GM21381 (cell line): ENCODE measurements around the gene RNF31.

Experiments
- ATAC-seq: cut with Tn5 transposase; IDR thresholded peaks from one replicate; pipeline ENCODE4 v1.9.1; 2021; ENCODE audit warnings: mild to moderate bottlenecking, moderate library complexity; ENCODE audit not compliant: unreplicated experiment

RNF31 gene

DNA sequence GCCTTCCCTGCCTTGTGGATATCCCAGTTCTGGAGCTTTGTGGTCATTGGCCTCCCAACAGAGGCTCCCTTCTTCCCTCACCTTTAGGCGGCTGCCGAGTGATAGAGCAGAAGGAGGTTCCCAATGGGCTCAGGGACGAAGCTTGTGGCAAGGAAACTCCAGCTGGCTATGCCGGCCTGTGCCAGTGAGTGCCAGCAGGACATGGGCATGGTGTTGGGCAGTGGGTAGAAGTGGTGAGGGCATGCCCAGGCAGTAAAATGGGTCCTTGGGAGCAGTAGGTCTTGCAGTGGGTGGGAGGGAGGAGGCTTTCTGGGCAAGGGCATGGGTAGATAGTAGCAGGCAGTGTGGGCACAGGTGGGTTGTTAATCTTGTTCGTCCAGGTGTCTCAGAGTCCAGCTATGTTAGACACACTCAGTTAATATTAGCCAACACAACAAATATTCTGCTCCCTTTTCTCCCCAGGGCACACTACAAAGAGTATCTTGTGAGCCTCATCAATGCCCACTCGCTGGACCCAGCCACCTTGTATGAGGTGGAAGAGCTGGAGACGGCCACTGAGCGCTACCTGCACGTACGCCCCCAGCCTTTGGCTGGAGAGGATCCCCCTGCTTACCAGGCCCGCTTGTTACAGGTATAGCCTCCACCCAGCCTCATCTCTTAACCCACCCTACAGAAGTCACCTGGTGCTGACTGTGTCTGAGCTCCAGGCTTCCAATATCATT, 12.6 kb downstream of the RNF31 start:
- ATAC-seq = no peak

GRCh38 chr14:24160499-24160849, 13.2 kb downstream of the RNF31 start:
- ATAC-seq = no peak

- peak; percentile 83 for ATAC-seq
Measured at GRCh38 chr14:24160850-24161804, 13.8 kb downstream of the RNF31 start, which contains the start of gene IRF9. Gene IRF9, plus strand, starts transcription at chr14:24161265. Its CDS starts 880 bp downstream, at chr14:24162145.

DNA sequence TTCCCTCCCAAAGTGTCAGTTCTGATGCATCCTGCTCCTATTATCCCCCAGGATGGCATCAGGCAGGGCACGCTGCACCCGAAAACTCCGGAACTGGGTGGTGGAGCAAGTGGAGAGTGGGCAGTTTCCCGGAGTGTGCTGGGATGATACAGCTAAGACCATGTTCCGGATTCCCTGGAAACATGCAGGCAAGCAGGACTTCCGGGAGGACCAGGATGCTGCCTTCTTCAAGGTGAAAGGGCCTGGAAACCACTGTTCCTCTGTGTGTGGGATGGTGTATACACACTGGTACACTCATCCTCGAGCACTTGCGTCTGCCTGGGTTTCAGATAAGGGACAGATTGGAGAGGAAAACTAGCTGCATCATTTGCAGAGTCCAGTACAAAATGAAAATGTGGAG, 14.8 kb downstream of the RNF31 start:
- ATAC-seq = no peak

- ATAC-seq = no peak
Measured at GRCh38 chr14:24164518-24164991, 17.3 kb downstream of the RNF31 start.

GRCh38 chr14:24165785-24166184, 18.5 kb downstream of the RNF31 start:
- ATAC-seq = no peak

GRCh38 chr14:24167469-24168114, 20.3 kb downstream of the RNF31 start:
- ATAC-seq = no peak

- peak; percentile 75 for ATAC-seq
Measured at GRCh38 chr14:24171422-24172260, 24.3 kb downstream of the RNF31 start, which contains the start of gene REC8. Gene REC8, plus strand, starts transcription at chr14:24172080. Its CDS starts 473 bp downstream, at chr14:24172553.

DNA sequence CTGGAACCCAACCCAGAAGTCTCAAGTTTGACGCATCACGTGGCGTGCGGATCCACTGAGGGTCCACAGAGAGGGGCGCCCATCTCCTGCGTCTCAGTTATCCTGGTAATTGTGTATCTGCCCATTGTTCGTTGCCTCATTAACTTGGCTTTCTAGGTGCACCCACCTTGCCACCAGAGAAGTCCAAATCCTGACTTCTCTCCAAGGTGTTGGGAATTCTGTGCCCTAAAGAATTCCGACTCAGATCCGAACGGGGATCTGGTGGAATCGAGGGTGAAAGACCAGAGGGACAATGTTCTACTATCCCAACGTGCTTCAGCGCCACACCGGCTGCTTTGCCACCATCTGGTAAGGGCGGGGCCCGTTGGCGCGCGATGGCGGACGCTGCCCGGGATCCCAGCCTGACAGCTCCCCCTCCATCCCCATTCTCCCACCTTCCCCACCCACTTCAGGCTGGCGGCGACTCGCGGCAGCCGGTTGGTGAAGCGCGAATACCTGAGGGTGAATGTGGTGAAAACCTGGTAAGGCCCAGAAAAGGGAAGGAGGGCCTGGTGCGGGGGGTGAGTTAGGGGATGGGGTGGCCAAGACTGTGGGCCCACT, 25.1 kb downstream of the RNF31 start:
- no peak for ATAC-seq

- ATAC-seq = no peak
Measured at GRCh38 chr14:24172871-24173281, 25.6 kb downstream of the RNF31 start.

- no peak for ATAC-seq
Measured at GRCh38 chr14:24176599-24176998, 29.3 kb downstream of the RNF31 start.

GRCh38 chr14:24177041-24177825, 29.9 kb downstream of the RNF31 start:
- ATAC-seq = no peak

DNA sequence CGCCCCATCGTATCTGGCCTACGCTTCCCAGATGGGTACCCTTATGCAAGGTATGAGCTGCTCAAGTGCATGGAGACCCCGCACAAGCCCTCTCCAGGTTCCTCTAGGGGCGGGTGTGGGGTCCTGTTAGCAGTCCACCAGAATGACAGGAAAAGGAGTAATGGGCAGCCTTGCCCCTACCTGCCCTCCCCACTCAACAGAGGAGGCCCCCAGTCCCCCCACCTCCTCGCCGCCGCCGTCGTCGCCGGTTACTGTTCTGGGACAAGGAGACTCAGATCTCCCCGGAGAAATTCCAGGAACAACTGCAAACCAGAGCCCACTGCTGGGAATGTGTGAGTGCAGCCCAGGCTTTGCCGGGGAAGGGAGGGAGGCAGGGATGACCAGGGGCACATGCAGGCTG, 30.6 kb downstream of the RNF31 start:
- no peak for ATAC-seq

GRCh38 chr14:24178399-24179178, 31.3 kb downstream of the RNF31 start:
- no peak for ATAC-seq

DNA sequence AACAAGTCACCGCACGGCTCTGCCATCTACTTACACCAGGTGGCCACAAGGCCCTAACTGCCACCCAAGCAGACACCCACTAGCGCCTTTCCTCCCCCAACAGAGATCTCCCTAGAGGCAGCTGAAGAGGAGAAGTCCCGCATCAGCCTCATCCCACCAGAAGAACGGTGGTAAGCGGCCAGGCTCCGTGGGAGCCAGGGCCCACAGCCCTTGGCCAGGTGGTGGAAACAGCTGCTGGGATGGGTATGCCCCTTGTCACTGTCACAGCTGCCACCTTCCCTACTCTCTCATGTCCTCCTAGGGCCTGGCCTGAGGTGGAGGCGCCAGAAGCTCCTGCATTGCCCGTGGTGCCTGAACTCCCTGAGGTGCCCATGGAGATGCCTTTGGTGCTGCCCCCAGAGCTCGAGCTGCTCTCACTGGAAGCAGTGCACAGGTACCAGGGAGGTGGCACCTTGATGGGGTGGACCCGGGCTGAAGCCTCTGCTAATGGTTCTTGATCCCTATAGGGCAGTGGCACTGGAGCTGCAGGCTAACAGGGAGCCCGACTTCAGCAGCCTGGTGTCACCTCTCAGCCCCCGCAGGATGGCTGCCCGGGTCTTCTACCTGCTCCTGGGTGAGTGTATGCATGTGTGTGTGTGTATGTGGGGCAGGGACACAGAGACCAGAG, 32.1 kb downstream of the RNF31 start:
- no peak for ATAC-seq

DNA sequence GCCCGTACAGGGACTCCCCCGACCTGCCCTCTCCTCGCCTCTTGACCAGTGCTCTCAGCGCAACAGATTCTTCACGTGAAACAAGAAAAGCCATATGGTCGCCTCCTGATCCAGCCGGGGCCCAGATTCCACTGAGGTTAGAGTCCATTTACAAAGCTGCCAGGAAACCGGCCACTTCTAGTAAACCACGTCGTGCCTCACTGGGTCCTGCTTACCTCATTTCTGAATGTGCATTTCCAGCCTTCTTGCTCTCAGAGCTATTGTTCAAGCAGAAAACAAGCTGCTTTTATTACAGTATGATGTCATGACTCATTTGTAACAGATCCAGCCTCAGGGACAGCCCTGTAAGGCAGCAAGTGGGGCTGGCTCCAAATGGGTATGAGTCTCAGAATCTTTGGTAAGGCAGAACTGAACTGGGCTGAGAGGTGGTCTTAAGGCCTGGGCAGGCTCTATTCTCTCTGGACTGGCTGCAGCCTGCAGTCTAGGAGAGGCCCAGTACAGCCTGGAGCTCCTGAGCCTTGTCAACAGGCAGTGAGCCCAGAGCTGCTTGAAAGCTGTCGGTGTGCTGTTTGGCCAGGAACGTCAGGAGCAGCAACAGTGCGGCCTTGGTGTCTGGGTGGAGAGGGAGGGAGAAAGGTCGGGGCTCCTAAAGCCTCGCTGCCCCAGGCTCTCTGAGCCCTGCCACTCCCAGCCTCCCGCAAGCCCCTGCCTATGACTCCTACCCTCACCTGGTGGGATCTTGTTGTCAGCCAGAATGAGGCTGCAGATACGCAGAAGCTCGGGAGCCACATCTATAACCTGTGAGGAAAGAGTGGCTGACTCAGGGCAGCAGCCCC, 32.9 kb downstream of the RNF31 start:
- ATAC-seq = no peak
